NT2/D1 (cell line): Measurements from ENCODE around the gene YIPF5.

ENCODE experiments used
- SUZ12 ChIP-seq: IDR thresholded peaks from 2 replicates; pipeline ENCODE4 v1.6.1; 2011; ENCODE audit not compliant: insufficient read length, insufficient read depth; ENCODE audit errors: extremely low read depth
- ZNF274 ChIP-seq: IDR thresholded peaks from 2 replicates; pipeline ENCODE4 v1.6.1; 2011; ENCODE audit warnings: mild to moderate bottlenecking, low read depth, low read length

DNA sequence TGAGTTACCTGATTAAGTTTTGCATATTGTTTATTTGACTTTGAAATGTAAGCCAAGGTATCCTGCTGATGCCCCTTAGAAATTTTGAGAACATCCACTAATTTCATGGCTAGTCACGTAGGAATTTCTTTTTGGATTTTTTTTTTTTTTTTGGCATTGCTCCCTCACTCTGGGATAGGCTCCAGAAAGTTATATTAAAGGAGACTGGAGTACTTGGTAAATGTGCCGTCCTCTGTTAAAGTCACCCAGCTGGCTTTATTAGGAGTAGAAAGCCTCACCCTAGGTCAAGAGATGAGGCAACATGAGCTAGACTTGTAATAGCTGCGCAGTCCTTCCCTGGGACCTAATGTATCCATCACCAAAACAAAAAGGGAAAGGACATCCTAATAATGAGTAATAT, 3.3 kb upstream of the YIPF5 start:
- TF ChIP-seq SUZ12 (no peak), ZNF274 (no peak)
